Stimulated activated CD4-positive, alpha-beta T cell treated with anti-CD3 and anti-CD28 coated beads, Interleukin-4, amount 100 ng/mL, for 48 hours (primary cell): ENCODE results near the gene OR4D11.

Experiments
- DNase-seq, 2 donors: peaks; one replicate each; pipeline ENCODE4 v3.0.0-alpha.2; 2020; ENCODE audit warnings: low read depth in 2 of 2

The OR4D11 gene

GRCh38 chr11:59548309-59548656, 44.9 kb downstream of the OR4D11 start:
- no peak for DNase-seq

DNA sequence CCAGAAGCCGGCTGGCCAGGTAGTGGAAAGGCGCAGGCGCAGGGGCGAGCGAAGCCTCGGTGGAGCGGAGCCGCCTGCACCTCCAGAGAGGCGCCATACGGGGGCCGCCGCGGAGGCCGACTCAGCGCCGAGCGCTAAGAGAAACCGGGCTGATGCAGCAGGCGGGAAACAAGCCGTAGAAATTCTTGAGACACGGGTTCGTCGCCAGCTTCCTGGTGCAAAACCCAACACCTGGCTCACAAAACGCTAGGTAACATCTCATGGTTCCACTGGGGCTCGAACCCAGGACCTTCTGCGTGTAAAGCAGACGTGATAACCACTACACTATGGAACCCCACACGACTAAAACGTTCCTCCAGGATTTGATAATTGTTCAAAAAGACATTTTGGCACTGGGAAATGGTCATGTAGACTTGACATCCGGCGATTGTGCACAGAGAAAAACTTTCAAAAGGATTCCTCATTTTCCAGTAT, 47.0 kb downstream of the OR4D11 start:
- DNase-seq, result peak; percentile 87

DNA sequence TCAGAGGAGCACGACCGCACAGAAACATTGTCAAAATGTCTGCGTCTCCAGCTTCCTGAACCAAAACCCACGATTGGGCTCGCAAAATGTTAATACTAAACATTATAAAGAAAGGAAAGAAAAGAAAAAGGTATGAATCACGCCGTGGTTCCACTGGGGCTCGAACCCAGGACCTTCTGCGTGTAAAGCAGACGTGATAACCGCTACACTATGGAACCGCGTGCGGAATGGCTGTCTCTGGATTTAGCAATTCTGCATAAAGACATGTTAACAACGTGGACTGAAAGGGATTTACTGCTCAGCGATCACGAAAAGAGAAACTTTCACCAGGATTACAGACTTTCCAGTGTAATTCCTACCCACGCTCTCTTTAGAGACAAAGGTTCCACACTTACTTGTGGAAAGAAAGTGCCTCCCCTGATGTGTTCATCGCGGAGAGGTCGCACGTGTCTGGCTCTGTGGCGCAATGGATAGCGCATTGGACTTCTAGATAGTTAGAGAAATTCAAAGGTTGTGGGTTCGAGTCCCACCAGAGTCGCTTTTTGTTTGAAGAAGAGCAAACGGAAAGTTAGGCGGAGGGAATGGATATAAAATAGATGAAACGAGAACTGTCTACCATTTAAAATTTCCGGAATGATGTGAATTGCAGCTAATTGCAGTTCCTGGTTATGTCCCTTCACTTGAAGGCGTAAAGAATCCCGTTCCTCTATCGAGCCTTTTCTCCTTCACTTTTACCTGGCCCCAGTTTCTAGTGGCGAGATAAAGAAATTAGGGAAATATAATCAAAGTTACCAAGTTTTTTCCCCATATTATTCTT, 47.7 kb downstream of the OR4D11 start:
- DNase-seq, result peak; percentile 81 to 85

GRCh38 chr11:59551659-59552521, 48.5 kb downstream of the OR4D11 start:
- no peak for DNase-seq

GRCh38 chr11:59552844-59553243, 49.5 kb downstream of the OR4D11 start:
- no peak for DNase-seq

DNA sequence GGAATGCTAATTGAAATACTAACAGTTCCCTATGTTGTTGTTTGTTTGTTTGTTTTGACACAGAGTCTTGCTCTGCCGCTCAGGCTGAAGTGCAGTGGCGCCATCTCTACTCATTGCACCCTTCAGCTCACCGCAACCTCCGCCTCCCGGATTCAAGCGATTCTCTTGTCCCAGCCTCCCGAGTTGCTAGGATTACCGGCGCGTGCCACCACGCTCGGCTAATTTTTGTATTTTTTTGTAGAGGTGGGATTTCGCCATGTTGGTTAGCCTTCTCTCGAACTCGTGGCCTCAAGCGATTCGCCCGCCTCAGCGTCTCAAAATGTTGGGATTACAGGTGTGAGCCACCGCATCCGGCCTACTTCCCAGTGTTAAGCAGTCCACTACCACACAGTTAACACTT, 49.9 kb downstream of the OR4D11 start:
- DNase-seq, result no peak
